HL-60/S4 treated with phorbol 12-myristate 13-acetate at 8.2 ng/mL for 4 days and 3 days (cell line): Measurements from ENCODE around the gene HYDIN.
"Not testable (repeated sequence)": the region's sequence is repeated elsewhere in the genome, so short reads cannot be mapped to it uniquely, and the experiment has no call there.

Experiments
- in situ Hi-C: fragments of 300-500 bp; cut with MboI; formaldehyde crosslinking; loops from 2 replicates; pipeline ENCODE4 v1.15.0; 2022; ENCODE audit warnings: low sequenced_read_pairs

HYDIN gene

DNA sequence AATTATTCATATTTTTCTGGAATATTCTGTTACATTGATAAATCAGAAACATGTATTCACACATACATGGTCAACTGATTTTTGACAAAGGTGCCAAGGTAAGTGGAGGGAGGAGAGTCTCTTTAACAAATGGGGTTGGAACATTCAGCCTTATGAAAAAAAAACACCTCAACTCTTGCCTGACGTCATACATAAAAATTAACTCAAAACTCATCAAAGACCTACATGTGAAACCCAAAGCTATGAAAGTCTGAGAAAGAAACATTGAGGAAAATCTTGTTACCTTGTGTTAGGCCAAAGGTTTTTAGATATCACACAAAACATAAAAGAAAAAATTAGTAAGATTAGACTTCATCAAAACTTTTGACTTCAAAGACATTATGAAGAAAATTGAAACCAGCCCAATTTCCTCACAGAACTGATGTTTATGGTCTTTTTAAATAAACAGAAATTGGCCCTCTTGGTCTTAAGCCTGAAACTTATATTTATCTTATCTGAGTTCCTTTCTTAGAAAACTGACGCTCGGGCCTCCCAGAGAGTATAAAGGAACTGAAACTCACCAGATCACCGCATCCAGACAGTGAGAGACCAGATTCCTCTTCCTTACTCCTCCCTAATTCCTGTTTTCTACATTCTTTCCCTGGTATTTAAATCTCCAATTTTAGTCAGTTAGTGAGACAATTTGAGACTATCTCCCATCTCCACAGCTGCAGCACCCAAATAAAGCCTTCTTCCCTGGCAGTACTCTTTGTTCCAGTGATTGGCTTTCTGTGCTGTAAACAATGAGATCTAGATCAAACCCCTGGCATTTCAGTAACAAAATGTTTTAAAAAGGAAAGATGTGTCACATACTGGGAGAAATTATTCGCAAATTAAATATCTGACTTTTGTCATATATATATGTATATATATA is 4.0 kb downstream of the HYDIN start:
- in situ Hi-C loops: no loop called here

DNA sequence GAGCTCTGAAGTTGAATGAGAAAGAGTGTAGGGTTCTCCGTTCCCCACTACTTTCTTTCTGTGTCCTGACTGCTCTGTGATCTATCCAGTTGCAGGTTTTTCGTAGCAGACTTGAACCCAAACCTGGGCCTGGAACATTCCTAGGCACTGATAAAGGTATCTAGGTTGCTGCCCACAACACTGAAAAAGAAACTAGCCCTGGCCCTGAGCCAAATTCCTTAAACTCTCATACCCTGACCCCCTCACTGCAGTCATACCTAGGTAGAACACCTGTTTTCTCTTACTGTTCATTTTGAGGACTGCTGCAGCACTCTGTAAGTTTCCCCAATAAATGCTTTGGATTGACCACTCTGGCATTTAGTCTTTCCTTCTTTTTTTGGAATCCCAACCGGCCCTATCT is 5.4 kb downstream of the HYDIN start:
- in situ Hi-C loops: no loop called here

DNA sequence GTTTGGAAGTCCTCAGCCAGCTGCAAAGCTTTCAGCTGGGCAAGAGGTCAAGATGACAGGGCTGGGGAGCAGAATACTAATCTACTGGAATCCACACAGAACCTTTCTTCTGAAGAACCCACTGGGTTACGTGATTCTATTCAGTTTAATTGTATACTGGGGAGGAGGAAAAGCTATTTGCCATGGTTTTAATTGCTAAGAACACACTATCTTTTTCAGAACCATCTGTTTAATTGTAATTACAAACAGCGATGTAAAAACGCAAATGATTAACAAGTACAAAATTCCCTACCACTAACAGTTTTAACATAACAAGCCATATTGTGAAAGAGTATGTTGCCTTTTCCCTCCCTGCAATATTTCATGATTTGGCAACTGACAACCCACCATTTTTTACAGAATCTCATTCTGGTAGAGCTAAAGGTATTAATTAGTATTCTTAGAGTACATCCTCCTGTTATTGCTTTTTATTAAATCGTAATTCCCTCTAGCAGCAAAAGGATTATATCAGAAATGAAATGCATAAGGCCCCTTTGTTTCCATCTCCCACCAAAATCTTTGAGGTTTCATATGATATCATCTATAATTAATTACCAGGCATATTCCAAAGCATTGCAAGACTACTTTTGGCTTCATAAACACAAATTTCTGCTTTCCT is 12.1 kb downstream of the HYDIN start:
- in situ Hi-C loops: no loop called here

DNA sequence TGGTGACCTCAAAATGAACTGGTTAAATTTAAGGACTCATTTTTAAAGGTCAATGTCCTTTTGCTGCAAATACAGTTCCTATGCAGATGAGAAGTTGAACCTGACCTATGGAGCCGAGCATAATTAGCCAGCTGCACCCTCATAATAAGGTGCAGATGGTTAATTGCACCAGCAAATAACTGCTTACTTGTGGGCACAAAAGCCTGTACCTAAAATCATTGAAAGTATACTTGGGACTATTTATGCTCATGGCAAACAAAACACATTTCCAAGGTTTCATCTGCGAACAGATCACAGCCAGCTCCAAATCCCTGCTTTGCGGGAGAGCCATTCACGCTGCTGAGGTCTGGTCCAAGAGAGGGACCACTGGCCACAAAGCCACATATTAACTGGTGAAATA is 13.0 kb downstream of the HYDIN start:
- in situ Hi-C loops: no loop called here

DNA sequence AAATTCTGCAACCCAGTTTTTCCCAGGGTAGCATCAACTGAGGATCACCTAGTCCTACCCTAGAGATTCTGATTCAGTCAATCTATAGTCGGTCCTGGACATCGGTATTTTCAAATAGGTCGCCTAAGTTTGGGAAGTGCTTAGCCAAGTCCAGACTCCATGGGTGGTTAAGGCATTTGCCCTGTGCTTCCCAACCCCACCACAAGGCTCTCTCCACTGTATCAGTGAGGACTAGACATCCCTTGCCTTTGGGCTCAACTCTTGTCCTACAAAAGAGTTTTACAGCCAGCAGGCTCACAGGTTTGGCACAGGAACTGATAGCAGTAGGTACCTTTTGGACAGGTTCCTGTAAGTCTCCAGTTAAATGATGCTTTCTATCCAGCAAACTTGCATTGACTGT is 13.8 kb downstream of the HYDIN start:
- in situ Hi-C loops: no loop called here

DNA sequence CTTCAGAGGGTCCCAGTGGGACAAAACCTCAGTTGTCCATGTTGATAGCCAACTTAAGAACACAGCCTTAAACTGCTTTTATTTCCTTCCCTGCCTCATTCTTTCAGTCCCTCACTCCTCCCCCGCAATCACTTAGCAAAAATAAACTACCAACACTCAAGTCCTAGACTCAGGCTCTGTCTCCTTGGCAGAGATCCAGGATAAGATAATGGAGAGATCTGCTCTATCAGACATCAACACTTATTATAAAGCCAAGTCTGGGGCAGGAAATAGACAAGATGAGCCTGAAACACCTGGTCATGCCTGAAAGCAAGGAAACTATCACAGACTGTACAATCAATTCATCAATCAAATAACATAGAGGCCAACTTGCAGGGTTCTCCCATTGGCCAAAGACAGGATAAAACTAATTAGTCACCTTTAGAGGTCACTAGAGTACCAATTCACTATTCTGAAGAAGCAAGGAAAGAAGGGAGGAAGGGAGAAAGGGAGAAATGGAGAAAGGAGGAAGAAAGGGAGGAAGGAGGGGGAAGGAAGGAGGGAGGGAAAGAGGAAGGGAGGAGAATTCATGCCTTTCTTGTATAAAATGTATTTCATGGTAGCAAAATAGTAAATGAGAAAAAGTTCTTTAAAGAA is 15.7 kb downstream of the HYDIN start:
- in situ Hi-C loops: no loop called here

DNA sequence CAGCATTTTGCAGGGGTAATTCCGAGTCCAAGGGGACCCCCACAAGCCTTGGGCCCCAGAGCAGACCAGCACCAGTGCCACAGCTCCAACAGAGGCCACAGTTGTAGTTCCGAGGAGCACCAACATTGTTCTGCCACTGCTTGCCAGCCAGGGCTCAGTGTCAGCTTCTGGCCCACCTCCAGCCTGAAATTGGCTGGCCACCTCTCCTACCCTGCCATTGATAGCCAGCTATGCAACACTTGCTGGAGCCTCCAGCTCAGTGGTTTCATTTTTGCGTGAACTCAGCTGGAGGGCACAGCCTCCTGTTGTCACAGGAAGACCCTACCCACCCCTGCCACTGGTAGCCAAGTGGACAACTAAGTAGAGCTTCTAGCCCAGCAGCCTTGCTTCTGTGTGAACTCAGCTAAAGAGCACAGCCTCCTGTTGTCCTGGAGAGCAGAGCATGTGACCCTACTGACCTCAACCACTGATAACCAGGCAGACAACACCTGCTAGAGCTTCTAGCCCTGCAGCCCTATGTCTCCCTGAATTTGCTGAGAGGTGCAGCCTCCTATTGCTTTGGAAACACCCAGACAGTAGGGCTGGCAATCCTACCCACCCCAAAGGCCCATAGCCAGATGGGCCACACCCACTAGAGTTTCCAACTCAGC is 24.9 kb downstream of the HYDIN start:
- in situ Hi-C loops: no loop called here

DNA sequence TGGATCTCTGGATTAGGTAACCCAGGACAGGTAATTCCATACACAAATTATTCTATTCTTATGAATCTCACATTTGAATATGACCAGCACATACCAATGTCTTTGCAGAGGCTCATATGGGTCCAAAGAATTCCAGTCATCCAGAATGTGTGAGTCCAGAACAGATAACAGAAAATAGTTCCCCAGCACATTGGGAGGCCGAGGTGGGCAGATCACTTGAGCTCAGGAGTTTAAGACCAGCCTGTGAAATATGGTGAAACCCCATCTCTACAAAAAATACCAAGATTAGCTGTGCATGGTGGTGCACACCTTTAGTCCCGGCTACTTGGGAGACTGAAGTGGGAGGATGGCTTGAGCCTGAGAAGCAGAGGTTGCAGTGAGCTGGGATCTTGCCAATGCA is 26.9 kb downstream of the HYDIN start:
- in situ Hi-C loops: no loop called here

DNA sequence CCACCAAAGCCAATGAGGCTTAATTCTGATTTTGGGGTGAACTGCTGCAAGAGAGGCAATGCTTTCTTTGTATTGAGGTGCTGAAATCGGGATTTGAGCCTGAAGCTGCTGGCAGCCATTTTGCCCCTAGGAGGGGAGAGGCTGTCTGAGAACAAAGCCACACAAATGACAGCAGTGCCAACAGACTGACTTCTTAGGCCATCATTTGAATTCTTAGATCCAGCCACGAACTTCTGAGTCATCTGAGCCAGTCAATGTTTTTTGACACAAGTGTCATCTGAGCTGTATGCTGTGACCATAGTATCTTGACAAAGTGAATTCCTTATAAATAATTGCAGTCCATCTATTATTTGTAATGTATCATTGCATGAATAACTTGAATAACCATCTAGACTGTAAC is 29.0 kb downstream of the HYDIN start:
- in situ Hi-C loops: no loop called here

DNA sequence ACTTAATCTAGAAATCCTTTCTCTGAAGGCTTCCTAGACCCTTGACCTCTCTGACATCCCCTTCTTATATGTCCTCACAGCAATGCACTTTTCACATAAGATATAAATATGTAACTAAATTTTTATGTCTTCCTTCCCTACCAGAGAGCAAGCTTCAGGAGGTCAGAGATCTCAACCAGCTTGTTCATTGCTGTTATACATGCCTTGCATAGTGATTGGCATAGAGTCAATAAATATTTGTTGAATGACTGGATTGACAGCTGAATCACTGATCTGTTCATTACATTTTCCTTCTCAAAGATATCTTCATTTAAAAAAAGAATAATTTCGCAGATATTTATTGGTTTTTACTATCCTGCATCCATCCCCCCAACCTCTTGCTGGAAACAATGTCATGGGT is 29.5 kb downstream of the HYDIN start:
- in situ Hi-C loops: no loop called here

DNA sequence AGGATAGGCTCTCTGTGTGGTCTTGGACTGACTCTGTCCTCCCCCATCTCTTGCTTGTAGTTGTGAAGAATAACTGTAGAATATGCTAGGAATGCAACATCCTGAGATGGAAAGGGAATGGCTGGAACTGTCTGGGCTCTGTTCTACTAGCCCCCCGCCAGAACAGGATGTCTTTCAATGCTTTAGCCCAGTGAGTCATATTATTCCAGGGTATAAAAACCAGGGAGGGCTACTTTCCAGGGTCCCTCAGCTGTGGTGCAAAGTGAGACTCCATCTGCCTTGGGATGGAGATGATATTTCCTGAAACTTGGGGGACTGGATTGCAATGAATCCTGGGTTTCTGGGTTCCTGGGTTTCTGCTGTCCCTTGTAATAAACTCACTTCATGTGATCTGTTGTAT is 32.1 kb downstream of the HYDIN start:
- in situ Hi-C loops: no loop called here

DNA sequence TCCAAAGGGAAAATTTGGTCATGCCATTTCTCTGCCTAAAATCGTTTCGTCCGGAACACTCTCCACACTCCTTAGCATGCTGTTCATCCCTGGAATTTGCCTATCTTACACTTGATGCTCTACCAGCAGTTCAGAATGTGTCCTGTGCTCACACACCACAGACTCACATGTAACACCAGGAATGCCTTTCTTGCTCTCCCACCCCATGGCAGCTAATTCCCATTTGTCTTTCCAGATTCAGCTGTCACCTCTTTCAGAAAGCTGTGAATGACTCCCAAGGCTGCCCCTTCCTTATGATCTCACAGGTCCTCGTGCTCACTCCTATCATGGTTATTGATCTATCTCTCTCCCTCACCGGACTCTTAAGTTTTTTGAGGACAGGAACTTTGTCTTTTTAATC is 38.1 kb downstream of the HYDIN start:
- in situ Hi-C loops: no loop called here

DNA sequence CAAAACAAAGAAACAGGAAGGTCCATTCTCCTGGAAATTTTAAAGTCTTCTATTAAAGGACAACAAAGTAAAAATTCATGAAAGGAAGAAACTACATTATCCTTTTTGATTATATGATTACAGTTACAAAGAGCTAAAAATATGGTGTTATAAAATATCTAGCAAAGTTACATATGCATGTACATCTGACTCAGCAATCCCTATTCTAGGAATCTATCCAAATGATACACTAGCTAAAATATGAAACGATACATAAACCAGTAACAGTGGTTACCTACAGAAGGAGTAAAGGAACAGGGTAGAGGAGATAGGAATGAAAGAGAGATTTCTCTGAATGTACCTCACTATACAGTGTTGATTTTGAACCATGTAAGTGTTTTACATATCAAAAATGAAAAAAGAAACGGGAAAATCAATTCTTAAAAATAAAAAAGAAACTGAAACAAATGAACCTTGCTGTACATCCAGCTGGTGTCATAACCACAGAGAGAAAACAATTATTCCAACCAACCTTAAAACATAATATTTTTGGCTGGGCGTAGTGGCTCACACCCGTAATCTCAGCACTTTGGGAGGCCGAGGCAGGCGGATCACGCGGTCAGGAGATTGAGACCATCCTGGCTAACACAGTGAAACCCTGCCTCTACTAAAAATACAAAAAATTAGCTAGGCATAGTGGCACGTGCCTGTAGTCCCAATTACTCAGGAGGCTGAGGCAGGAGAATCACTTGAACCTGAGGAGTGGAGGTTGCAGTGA is 41.4 kb downstream of the HYDIN start:
- in situ Hi-C loops: no loop called here

DNA sequence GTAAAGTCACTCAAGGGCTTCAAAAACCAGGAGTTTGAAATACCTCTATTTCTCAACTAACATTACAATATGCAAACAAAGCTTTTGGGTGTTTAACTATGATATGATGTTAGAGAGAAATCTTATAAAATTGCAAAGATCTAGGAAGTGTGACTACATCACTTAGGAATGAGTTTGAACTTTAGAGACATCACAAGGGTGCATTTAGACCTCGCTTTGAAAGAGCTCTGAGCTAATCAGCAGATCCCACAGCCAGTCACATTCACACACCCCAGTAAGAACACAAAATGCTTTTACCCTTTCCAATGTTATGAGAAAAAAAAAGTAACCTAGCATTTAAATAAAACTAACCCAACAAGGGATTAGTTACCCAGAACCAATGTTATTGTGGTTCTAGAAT is 45.2 kb downstream of the HYDIN start:
- in situ Hi-C loops: no loop called here

DNA sequence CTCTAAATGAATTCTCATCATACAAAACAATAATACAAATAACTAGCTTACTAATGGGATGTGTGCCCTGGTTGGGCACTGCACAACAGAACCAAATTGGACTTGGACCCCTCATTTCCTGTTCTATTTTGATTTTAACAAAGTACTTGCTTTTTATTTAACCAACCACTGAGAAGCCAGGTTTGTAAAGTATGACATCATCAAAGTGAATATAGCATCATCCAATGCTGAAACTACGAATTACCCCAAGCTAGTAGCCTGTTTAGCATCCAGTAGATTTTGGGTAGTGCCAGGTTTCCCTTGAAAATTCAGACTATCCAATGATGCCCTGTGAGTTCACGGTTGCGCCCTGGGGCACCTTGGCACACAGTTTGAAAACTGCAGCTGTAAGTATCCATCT is 51.0 kb downstream of the HYDIN start:
- in situ Hi-C loops: no loop called here

DNA sequence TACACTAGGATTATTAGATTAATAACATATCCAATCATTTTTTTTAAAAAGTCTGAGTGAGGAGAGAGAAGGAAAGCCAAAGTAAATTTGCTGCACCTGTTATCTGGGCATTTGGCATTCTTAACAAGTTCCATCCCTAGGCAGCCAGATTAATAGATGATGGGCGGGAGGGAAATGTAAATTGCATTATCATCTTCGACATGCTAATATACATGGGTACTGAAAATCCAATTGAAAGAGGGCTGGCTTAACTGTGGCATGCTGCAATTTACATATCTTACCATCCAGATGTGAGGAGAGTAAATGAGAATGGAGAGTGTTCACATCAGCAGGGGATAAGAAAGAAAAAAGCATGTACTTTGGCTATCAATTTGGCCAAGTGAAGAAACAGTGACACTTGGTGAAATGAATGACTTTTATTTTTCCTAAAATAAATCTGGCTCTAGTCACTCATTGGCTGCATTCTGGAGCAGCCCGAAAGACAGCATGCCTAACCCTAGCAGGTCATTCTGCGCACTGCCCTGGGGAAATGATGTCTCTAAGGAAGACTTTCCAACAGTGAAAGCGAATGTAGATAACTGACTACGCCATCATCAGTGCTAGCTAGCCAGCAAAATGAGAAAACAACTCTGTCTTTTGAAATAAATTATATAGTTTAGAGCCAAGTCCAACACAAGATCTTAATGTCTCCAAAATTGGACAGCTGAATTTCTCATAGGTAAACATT is 57.9 kb downstream of the HYDIN start:
- in situ Hi-C loops: no loop called here

DNA sequence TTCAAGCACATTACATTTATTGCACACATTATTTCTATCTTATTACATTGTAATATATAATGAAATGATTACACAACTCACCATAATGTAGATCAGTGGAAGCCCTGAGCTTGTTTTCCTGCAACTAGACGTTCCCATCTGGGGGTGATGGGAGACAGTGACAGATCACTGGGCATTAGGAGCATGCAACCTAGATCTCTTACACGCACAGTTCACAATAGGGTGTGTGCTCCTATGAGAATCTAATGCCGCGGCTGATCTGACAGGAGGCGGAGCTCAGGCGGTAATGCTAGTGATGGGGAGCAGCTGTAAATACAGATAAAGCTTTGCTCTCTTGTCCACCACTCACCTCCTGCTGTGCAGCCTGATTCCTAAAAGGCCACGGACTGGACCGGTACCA is 69.5 kb downstream of the HYDIN start:
- in situ Hi-C loops: not testable (repeated sequence)

DNA sequence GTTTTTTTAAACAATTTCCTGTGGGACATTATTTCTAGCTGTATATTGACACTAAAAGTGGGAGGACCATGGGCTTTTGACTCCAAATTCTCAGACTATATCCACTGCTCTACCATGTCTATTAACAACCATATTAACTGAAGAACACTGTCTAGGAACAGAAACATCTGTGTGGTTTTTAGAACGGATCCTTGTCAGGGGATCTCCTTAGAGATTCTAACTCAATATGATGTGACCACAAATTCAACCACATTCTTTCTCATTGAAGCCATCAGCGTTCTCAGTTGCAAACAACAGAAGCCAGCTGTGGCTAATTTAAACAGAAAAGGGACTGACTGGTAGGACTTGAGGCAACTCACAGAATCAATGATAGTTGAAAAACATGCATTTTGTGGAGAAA is 73.2 kb downstream of the HYDIN start:
- in situ Hi-C loops: not testable (repeated sequence)

DNA sequence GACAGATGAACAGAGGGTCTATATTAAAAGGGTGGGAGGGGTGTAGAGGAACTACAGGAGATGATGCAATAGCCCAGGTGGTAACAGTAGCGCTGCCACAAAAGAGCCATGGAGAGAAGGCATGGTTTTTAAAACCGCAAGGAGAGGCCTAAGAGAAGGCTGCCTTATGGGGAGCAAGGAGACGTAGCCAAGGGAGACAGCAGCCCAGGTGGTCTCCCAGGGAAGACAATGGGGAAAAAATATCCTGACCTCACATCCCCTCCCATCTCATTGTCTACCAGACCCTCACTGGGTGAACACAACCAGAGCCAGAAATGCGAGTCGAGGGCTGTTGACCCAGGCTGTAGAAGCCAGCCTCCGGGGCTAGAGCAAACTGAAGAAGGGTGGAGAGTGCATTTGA is 77.2 kb downstream of the HYDIN start:
- in situ Hi-C loops: not testable (repeated sequence)

DNA sequence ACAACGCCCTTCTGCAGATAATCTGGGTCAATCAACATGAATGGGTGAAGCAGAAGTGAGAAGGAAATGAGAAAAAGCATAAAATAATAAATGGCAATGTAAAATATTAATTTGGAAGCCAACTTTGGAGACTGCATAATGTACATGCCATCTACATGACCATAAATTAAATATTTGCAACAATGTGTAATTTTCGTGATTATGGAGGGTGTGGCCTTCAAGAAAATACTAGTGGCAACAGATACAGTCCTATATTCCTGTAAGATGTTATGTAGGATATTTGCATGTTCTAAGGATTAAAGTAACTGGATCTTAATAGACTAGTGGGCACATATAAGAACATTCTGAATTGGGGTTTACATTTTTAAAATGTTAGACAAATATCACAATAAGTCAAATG is 78.9 kb downstream of the HYDIN start:
- in situ Hi-C loops: not testable (repeated sequence)
